HG03159 (cell line): ENCODE measurements around the gene PHF1.
"Not testable (repeated sequence)": the region's sequence is repeated elsewhere in the genome, so short reads cannot be mapped to it uniquely, and the experiment has no call there.

ENCODE experiments used
- ATAC-seq: cut with Tn5 transposase; IDR thresholded peaks from one replicate; pipeline ENCODE4 v1.9.1; 2021; ENCODE audit warnings: mild to moderate bottlenecking, moderate library complexity; ENCODE audit not compliant: unreplicated experiment

PHF1 gene

GRCh38 chr6:33391278-33391921 lies 19.4 kb upstream of the PHF1 start, which contains the start of gene KIFC1:
KIFC1 (plus strand) TSS chr6:33391823; CDS start chr6:33391986, 163 bp downstream.
- ATAC-seq: peak; percentile 86

DNA sequence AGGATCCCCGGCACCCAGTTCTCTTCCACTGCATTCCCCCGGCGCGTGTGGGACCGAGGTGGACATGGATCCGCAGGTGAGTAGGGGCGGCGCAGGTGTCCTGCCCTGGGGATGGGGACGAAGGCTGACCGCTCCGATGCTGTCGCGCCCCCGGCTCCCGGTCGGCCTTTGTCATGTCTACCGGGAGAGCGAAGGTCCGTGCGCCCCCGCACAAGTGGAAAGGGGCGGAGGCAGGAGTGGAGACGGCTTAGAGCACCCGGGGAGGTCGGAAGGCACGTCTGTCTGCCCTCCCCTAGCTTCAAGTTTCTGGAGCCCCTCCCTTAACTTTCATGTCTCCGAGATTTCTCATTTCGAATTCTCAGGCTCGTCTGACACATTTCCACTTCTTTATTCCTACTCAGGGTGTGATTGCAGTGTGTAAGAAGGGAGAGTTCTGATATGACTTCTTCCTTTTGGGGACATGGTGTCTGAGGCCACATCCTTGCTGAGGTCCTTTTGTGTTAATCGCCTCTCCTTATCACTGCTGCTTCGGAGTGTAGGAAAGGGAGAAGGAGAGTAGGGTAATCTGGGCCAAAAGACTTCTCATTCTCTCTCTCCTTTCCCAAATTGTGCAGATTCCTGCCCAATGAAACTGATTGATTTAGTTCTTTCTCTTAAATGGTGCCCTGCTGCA lies 18.8 kb upstream of the PHF1 start:
- no peak for ATAC-seq

DNA sequence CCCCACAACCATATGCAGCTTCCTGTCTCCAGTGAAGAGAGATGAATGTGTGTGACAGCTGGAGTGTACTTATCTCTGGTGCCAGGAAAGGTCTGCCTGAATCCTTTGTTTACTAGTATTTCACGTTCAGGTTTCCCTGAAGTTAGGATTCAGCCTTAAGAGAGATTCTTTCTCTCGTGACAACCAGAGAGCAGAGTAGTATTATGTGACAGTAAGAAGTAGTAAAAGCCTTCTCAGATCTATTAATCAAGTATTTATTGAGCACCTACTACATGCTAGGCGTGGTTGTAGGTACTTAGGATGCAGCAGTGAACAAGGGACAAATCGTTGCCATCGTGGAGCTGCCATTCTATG lies 18.2 kb upstream of the PHF1 start:
- no peak for ATAC-seq

DNA sequence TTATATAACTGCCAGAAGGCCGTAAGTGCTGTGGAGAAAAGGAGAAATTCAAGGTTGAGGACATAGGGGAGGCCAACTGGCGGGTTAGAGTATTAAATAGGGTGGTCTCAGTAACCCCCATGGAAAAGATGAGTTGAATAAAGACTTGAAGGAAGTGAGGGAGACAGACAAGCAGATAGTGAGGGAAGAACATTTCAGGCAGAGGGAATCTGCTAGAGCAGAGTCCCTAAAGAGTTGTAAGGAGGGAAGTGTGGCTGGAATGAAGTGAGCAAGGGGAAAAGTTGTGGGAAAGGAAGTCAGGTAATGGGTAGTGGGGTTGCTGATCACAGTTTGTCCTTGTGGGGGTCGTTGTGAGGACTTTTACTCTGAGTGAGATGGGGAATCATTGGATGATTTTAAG lies 17.8 kb upstream of the PHF1 start:
- no peak for ATAC-seq

- no peak for ATAC-seq
Measured at GRCh38 chr6:33397541-33397940, 13.3 kb upstream of the PHF1 start.

DNA sequence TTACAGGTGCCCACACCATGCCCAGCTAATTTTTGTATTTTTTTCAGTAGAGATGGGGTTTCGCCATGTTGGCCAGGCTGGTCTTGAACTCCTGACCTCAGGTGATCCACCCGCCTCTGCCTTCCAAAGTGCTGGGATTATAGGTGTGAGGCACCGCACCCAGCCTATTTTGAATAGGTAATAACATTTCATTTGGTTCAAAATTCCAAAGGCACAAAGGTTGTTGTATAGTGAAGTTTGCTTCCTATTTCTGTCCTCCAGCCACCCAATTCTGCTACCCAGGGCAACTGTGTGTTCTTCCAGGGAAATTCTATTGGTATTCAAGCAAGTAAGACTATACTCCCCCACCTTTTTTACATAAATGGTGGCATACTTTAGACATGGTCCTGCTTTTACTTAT lies 12.2 kb upstream of the PHF1 start:
- not testable (repeated sequence) for ATAC-seq

- not testable (repeated sequence) for ATAC-seq
Measured at GRCh38 chr6:33399881-33400280, 10.9 kb upstream of the PHF1 start.

DNA sequence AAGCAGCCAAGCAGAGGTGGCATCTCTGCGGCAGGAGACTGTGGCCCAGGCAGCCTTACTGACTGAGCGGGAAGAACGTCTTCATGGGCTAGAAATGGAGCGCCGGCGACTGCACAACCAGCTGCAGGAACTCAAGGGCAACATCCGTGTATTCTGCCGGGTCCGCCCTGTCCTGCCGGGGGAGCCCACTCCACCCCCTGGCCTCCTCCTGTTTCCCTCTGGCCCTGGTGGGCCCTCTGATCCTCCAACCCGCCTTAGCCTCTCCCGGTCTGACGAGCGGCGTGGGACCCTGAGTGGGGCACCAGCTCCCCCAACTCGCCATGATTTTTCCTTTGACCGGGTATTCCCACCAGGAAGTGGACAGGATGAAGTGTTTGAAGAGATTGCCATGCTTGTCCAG lies 5.9 kb upstream of the PHF1 start:
- no peak for ATAC-seq

- ATAC-seq: no peak
Measured at GRCh38 chr6:33405386-33405940, 5.4 kb upstream of the PHF1 start.

DNA sequence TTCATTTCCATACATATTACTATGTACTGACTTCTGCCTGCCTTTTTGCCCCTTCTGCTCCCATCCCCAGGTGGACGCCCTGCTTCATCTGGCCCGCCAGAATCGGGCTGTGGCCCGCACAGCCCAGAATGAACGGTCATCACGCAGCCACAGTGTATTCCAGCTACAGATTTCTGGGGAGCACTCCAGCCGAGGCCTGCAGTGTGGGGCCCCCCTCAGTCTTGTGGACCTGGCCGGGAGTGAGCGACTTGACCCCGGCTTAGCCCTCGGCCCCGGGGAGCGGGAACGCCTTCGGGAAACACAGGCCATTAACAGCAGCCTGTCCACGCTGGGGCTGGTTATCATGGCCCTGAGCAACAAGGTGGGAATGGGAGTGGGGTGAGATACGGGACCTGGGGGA lies 4.7 kb upstream of the PHF1 start:
- no peak for ATAC-seq

DNA sequence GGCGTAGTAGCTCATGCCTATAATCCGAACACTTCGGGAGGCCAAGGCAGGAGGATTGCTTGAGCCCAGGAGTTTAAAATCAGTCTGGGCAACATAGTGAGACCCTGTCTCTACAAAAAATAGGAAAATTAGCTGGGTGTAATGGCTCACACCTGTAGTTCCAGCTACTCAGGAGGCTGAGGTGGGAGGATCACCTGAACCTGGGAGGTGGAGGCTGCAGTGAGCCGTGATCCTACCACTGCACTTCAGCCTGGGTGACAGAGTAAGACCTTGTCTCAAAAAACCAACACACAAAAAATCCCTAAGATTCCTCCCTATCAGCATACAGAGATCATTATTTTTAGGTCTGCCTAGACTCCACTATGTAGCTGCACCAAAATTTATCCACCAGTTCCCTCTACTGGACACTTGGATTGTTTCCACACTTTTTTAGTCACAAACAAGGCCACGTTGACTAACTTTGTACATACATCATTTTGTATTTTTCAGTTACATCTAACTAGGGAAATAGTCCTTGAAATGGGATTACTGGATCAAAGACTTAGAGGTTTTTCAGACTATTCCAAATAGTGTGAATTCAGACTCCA lies 3.6 kb upstream of the PHF1 start:
- ATAC-seq: no peak

- ATAC-seq: peak; percentile 83
Measured at GRCh38 chr6:33410050-33410710, 634 bp upstream of the PHF1 start.

DNA sequence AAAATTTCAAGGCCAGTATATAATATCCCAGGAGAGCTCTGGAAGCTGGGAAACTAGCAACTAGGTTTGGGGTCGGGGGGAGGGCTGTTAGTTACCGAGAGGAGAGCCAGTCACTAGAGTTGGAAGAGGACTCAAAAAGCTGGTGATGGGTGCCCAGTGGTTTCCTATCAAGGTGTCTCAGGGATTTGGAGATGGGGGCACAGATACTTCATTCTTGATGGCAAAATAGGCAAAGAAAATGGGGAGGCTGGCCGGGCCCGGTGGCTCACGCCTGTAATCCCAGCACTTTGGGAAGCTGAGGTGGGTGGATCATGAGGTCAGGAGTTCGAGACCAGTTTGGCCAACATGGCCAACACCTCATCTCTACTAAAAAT lies 805 bp downstream of the PHF1 start:
- ATAC-seq: no peak

GRCh38 chr6:33412140-33413009 lies 1.6 kb downstream of the PHF1 start:
- no peak for ATAC-seq

DNA sequence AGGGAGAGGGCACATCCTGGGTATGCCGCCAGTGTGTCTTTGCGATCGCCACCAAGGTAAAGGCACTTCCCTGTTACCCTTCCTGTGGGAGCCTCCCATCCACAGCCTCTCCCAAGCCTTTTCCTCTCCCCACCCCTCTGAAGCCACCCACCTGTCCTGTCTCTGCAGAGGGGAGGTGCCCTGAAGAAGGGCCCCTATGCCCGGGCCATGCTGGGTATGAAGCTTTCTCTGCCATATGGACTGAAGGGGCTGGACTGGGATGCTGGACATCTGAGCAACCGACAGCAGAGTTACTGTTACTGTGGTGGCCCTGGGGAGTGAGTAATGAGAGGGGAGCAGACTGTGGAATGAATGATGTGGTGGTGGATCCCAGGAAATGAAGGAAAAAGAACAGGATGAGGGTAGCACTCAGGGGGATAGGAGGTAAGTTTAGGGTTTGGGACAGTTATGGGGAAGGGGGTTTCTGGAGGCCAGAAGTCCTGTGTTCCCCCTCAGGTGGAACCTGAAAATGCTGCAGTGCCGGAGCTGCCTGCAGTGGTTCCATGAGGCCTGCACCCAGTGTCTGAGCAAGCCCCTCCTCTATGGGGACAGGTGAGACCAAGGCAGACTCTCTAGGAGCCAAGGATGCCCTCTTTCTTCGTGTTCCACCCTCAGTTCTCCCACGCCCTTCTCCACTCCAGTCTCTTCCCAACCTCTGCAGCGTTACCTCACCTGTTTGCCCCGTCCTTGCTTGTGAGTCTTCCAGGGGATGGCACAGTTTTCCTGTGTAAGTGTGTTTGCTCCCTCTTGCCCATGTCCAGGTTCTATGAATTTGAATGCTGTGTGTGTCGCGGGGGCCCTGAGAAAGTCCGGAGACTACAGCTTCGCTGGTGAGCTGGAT lies 2.7 kb downstream of the PHF1 start:
- no peak for ATAC-seq

DNA sequence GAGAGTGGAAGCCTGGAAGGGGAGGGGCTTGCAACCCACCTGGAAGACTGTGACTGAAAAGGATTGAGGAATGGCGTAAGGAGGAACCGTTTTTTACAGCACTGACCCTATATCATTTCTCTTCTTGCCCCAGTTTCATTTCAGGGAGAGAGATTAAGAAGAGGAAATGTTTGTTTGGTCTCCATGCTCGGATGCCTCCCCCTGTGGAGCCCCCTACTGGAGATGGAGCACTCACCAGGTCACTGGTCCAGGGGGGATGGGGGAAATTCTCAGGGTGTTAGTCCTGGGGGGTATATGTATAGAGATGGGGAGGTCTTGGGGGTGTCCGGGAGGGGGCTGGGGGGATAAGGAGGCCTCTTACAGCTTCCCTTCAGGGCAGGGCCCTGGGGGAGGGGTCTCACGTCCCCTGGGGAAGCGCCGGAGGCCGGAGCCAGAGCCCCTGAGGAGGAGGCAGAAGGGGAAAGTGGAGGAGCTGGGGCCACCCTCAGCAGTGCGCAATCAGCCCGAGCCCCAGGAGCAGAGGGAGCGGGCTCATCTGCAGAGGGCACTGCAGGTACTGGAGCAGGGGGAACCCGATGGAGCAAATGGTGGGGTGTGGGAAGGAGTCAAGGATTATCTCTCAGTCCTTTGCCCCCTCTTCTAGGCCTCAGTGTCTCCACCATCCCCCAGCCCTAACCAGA lies 3.9 kb downstream of the PHF1 start:
- ATAC-seq: no peak

GRCh38 chr6:33415831-33416230 lies 5.0 kb downstream of the PHF1 start:
- no peak for ATAC-seq

DNA sequence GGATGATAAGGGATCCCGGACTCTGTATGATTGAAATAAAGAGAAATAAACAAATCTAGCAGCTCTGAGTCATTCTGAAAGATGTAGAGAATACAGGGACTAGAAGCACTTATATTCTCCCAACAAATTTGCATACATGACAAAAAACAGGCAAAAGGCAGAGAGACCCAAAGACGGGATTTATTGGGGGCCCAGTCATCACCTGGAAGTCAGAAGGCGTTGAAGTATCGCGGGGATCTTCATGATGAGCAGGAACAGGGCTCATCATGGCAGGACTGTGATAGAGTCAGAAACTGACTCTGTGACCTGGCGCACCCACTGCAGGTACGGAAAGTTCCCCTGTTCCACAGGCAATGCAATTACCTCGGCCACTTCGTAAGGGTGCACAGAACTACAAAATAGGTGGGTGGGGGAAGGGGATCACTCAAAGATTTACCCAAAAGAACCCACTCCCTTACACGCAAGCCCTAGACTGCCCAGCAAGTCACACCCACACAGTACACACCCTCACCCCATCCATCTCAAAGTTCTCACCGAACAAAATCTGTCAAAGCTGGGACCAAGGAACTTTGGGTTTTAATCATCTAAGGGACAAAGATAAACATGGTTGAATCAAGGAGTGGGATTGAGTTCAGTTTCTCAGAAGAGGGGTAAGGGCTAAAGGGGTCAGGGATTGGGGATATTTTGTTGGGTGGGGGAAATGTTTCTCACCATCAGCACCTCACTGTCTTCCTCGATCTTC lies 5.7 kb downstream of the PHF1 start:
- ATAC-seq: no peak
